ENCODE data around the gene OR2V2.
"Not testable (repeated sequence)": the region's sequence is repeated elsewhere in the genome, so short reads cannot be mapped to it uniquely, and the experiment has no call there.

OR2V2 gene

GRCh38 chr5:181160152-181160754, 12.9 kb downstream of the OR2V2 start:
- H3K27ac ChIP-seq: peak overlapping the region; percentile 75
- POLR2A ChIA-PET (ENCODE audit: low non-redundant PET): no interaction called here
- peak; percentile 77 for DNase-seq (ENCODE audit: low spot score)
- CTCF ChIA-PET: interaction anchor here (2.4 kb wide), 1 partner anchor 13 kb away, joined by 26 read pairs; no protein-coding TSS in a partner anchor
- TF ChIP-seq CTCF (conservative IDR thresholded peaks at IDR 0.05; ENCODE audit: low read depth): no peak

DNA sequence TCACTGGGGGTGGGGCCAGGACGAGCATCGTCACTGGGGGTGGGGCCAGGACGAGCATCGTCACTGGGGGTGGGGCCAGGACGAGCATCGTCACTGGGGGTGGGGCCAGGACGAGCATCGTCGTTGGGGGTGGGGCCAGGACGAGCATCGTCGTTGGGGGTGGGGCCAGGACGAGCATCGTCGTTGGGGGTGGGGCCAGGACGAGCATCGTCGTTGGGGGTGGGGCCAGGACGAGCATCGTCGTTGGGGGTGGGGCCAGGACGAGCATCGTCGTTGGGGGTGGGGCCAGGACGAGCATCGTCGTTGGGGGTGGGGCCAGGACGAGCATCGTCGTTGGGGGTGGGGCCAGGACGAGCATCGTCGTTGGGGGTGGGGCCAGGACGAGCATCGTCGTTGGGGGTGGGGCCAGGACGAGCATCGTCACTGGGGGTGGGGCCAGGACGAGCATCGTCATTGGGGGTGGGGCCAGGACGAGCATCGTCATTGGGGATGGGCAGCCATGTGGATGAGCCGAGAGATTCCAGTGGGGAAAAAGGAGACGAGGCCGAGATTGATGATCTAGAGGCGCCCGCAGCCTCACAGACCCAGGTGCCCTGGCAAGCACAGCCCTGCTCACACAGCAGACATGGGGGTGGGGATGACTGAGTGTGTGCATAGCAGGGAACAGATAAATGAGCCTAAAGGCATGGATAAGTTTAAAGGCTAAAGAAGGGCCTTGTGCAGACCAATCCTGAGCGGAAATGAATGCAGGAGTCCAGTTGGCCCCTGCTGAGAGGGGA, 13.6 kb downstream of the OR2V2 start:
- CTCF ChIA-PET: interaction anchor here (1.4 to 2.4 kb wide), 2 partner anchors 12 kb away, joined by 8 to 26 read pairs; no protein-coding TSS in a partner anchor
- peak overlapping the region; percentile 52 for H3K27ac ChIP-seq
- POLR2A ChIA-PET (ENCODE audit: low non-redundant PET): not testable (repeated sequence)
- peak; percentile 89 for DNase-seq (ENCODE audit: low spot score)

- CTCF ChIA-PET: interaction anchor here (0.6 to 1.4 kb wide), 3 partner anchors 11 to 378 kb away, joined by 3 to 8 read pairs (median 6); no protein-coding TSS in a partner anchor
- no peak for TF ChIP-seq CTCF (conservative IDR thresholded peaks at IDR 0.05; ENCODE audit: low read depth)
Observed at GRCh38 chr5:181161534-181162175, 14.3 kb downstream of the OR2V2 start.

GRCh38 chr5:181163487-181164075, 16.2 kb downstream of the OR2V2 start:
- DNase-seq (ENCODE audit: low spot score): no peak
- POLR2A ChIA-PET (ENCODE audit: low non-redundant PET): no interaction called here
- no peak overlapping the region for H3K27ac ChIP-seq
- TF ChIP-seq CTCF (conservative IDR thresholded peaks at IDR 0.05; ENCODE audit: low read depth): no peak
- CTCF ChIA-PET: interaction anchor here (0.7 kb wide), 1 partner anchor 1039 kb away, joined by 5 read pairs; no protein-coding TSS in a partner anchor

More at GRCh38 chr5:181161534-181162175, 14.3 kb downstream of the OR2V2 start:
- H3K27ac ChIP-seq: peak overlapping the region; percentile 52
- no peak for DNase-seq (ENCODE audit: low spot score)
- POLR2A ChIA-PET (ENCODE audit: low non-redundant PET): no interaction called here

DNA sequence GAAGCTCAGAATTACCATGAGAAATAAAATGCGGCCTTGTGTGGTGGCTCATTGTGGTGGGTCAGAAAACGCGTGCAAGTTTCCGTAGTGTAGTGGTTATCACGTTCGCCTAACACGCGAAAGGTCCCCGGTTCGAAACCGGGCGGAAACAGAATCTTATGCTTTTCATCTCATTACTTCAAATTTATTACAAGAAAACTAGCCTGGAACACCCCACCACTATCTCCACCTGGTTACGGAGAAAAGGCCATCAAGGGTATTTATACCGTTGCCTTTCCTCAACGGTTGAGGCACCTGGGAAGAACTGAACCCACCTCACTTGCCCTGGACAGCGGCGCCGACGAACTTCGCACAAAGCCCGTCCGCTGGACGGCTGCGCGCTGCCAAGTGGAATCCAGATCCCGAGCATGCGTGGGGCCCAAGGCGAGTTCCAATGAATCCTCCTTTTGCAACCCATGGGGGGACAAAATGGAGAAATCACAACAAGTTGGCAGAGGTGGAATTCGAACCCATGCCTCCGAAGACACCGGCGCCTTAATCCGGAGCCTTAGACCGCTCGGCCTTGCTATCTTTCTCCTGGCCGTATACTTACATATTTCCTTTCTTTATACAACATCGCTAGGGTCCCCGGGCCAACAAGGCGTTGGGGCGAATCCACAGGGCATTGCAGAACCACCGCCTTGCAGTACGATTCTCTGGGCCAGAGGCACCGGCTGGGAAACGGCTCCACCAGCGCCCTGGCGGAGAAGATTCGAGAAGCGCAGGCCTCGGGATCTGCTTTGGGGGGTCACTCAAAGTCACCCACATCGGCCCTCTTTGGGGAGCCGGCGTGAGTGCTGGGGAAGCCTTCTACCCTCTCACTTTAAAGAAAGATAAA, 16.9 kb downstream of the OR2V2 start:
- CTCF ChIA-PET: no interaction called here
- TF ChIP-seq CTCF (conservative IDR thresholded peaks at IDR 0.05; ENCODE audit: low read depth): no peak
- H3K27ac ChIP-seq: no peak overlapping the region
- POLR2A ChIA-PET (ENCODE audit: low non-redundant PET): no interaction called here
- DNase-seq (ENCODE audit: low spot score): no peak
